HepG2 (cell line): Measurements from ENCODE around the gene BTBD19. TPM values are rescaled to one million over a fixed set of nuclear protein-coding genes. Genes with fewer than 3 reads are reported as not detected.

Experiments used
- ATF7-NPFF ChIP-seq: sonication (generic); formaldehyde crosslinking; IDR thresholded peaks from 2 replicates; pipeline ENCODE4 v1.8.1; 2023; ENCODE audit warnings: mild to moderate bottlenecking, low read depth, missing genetic modification reagents, moderate library complexity
- CSRNP1 ChIP-seq: sonication (generic); formaldehyde crosslinking; IDR thresholded peaks from 2 replicates; pipeline ENCODE4 v1.8.1; 2023; ENCODE audit warnings: mild to moderate bottlenecking, missing genetic modification reagents
- EED ChIP-seq: sonication (generic); formaldehyde crosslinking; IDR thresholded peaks from 2 replicates; pipeline ENCODE4 v1.5.0; 2020; ENCODE audit warnings: mild to moderate bottlenecking, missing genetic modification reagents
- ESRRA ChIP-seq: sonication (generic); formaldehyde crosslinking; IDR thresholded peaks from 2 replicates; pipeline ENCODE4 v1.5.1; 2020; ENCODE audit warnings: mild to moderate bottlenecking, low read depth, missing genetic modification reagents
- FLYWCH1 ChIP-seq: sonication (generic); formaldehyde crosslinking; IDR thresholded peaks from 2 replicates; pipeline ENCODE4 v1.8.1; 2023; ENCODE audit warnings: mild to moderate bottlenecking, missing genetic modification reagents
- GABPA ChIP-seq, 2 experiments: IDR thresholded peaks; 2 replicates each; pipeline ENCODE4 v1.6.1; 2011 to 2016; ENCODE audit warnings: low read depth in 2 of 2, low read length in 1 of 2, missing biosample characterization in 1 of 2, missing genetic modification characterization in 1 of 2
- HNRNPUL1 ChIP-seq: fragments of 200-400 bp; formaldehyde crosslinking; IDR thresholded peaks from 2 replicates; pipeline ENCODE4 v1.6.1; 2017; ENCODE audit warnings: low read depth, mild to moderate bottlenecking, low read length, moderate library complexity
- JUND ChIP-seq: sonication (generic); formaldehyde crosslinking; IDR thresholded peaks from 2 replicates; pipeline ENCODE4 v1.8.0; 2022; ENCODE audit warnings: mild to moderate bottlenecking, missing genetic modification reagents
- MAFF ChIP-seq: IDR thresholded peaks from 2 replicates; pipeline ENCODE4 v1.6.1; 2011; ENCODE audit warnings: low read depth, low read length, improper control_type of control experiment
- MIXL1 ChIP-seq: IDR thresholded peaks from 2 replicates; pipeline ENCODE4 v1.6.1; 2016
- PCBP2 ChIP-seq: fragments of 200-400 bp; formaldehyde crosslinking; optimal IDR thresholded peaks from 2 replicates; pipeline ENCODE3; 2018; ENCODE audit warnings: low read length, low read depth; ENCODE audit not compliant: poor library complexity, severe bottlenecking
- SOX5 ChIP-seq: IDR thresholded peaks from 2 replicates; pipeline ENCODE4 v1.6.1; 2016; ENCODE audit warnings: borderline replicate concordance
- SP4 ChIP-seq: sonication (generic); formaldehyde crosslinking; IDR thresholded peaks from 2 replicates; pipeline ENCODE4 v1.8.1; 2023; ENCODE audit warnings: mild to moderate bottlenecking, missing genetic modification reagents
- SP5 ChIP-seq: IDR thresholded peaks from 2 replicates; pipeline ENCODE4 v1.6.1; 2016; ENCODE audit warnings: low read depth, borderline replicate concordance
- THYN1 ChIP-seq: sonication (generic); formaldehyde crosslinking; IDR thresholded peaks from 2 replicates; pipeline ENCODE4 v1.8.1; 2023; ENCODE audit warnings: low read depth, mild to moderate bottlenecking, moderate library complexity, missing genetic modification reagents, borderline replicate concordance
- TSC22D2 ChIP-seq: sonication (generic); formaldehyde crosslinking; IDR thresholded peaks from 2 replicates; pipeline ENCODE4 v1.5.1; 2020; ENCODE audit warnings: missing genetic modification reagents, mild to moderate bottlenecking, borderline replicate concordance
- ZEB1 ChIP-seq: IDR thresholded peaks from 2 replicates; pipeline ENCODE4 v1.6.1; 2012; ENCODE audit warnings: mild to moderate bottlenecking, low read depth, inconsistent platforms; ENCODE audit not compliant: insufficient replicate concordance
- ZFAT ChIP-seq: sonication (generic); formaldehyde crosslinking; conservative IDR thresholded peaks from 2 replicates; pipeline ENCODE4 v1.8.1; 2023; ENCODE audit warnings: missing genetic modification reagents, inconsistent platforms
- ZNF253 ChIP-seq: sonication (generic); formaldehyde crosslinking; IDR thresholded peaks from 2 replicates; pipeline ENCODE4 v1.8.0; 2022; ENCODE audit warnings: mild to moderate bottlenecking, missing genetic modification reagents, borderline replicate concordance
- ZNF292 ChIP-seq: sonication (generic); formaldehyde crosslinking; IDR thresholded peaks from 2 replicates; pipeline ENCODE4 v1.8.1; 2022; ENCODE audit warnings: mild to moderate bottlenecking, low read depth, missing genetic modification reagents, borderline replicate concordance
- ZNF44 ChIP-seq: sonication (generic); formaldehyde crosslinking; IDR thresholded peaks from 2 replicates; pipeline ENCODE4 v1.5.1; 2020; ENCODE audit warnings: mild to moderate bottlenecking, missing genetic modification reagents
- ZNF550 ChIP-seq: sonication (generic); formaldehyde crosslinking; IDR thresholded peaks from 2 replicates; pipeline ENCODE4 v1.4.0; 2020; ENCODE audit warnings: mild to moderate bottlenecking, missing genetic modification reagents, borderline replicate concordance
- ZNF558 ChIP-seq: sonication (generic); formaldehyde crosslinking; IDR thresholded peaks from 2 replicates; pipeline ENCODE4 v1.9.0; 2022; ENCODE audit warnings: mild to moderate bottlenecking, missing genetic modification reagents, borderline replicate concordance
- ZNF7 ChIP-seq: IDR thresholded peaks from 2 replicates; pipeline ENCODE4 v1.6.1; 2016; ENCODE audit warnings: missing biosample characterization, missing genetic modification reagents
- ZNF773 ChIP-seq: sonication (generic); formaldehyde crosslinking; IDR thresholded peaks from 2 replicates; pipeline ENCODE4 v1.4.0; 2020; ENCODE audit warnings: missing genetic modification reagents, borderline replicate concordance
- ZNF782 ChIP-seq: sonication (generic); formaldehyde crosslinking; IDR thresholded peaks from 2 replicates; pipeline ENCODE4 v1.4.0; 2020; ENCODE audit warnings: missing genetic modification reagents, mild to moderate bottlenecking, borderline replicate concordance
- ZNF784 ChIP-seq: sonication (generic); formaldehyde crosslinking; IDR thresholded peaks from 2 replicates; pipeline ENCODE4 v1.5.1; 2020; ENCODE audit warnings: missing genetic modification reagents, mild to moderate bottlenecking, borderline replicate concordance
- ZNF788 ChIP-seq: sonication (generic); formaldehyde crosslinking; IDR thresholded peaks from 2 replicates; pipeline ENCODE4 v1.5.0; 2020; ENCODE audit warnings: mild to moderate bottlenecking, missing genetic modification reagents, borderline replicate concordance
- ZNF790 ChIP-seq: sonication (generic); formaldehyde crosslinking; IDR thresholded peaks from 2 replicates; pipeline ENCODE4 v1.8.0; 2022; ENCODE audit warnings: missing genetic modification reagents, mild to moderate bottlenecking, borderline replicate concordance
- polyA plus RNA-seq, 8 experiments: library from polyadenylated mRNA; depleted of rRNA in 3 of 8; stranded (reverse) in 7 of 8; unstranded in 1 of 8; fragments of >200 nt; fragmentation: Illumina TruSeq in 4 of 8; extraction: Trizol in 4 of 8; gene quantifications; 2 replicates each; pipeline versions ENCODE4 v1.2.1 to v1.2.3, GENCODE V29; 2011 to 2016; ENCODE audit warnings: low read depth in 4 of 8, missing spikeins in 1 of 8, mixed read lengths in 1 of 8; ENCODE audit not compliant: insufficient read depth in 1 of 8
- total RNA-seq, 5 experiments: library from RNA; depleted of rRNA; stranded (reverse); fragments of >200 nt; fragmentation: Illumina TruSeq; extraction: Trizol; gene quantifications; 2 replicates each; pipeline ENCODE4 v1.2.3, GENCODE V29; 2016; ENCODE audit warnings: low read depth in 1 of 5

BTBD19 gene
- total and polyA plus RNA-seq, 2 of the 13 experiments (the other 11 are each of a cell fraction or from before 2014, with no cell fraction given), result 2.7 to 6.7 TPM

GRCh38 chr1:44826375-44827196 is 18.3 kb downstream of the BTBD19 start (continued):
- TF ChIP-seq TSC22D2 (CRISPR knock-in tag) (no peak), PCBP2 (no peak), EED (CRISPR knock-in tag) (no peak; the same call in 1 of the 2 replicates), ATF7-NPFF (CRISPR knock-in tag) (no peak; the same call in 1 of the 2 replicates), THYN1 (CRISPR knock-in tag) (no peak), ZNF253 (CRISPR knock-in tag) (no peak), ZNF782 (0 out of 2 replicates have a peak, but pooled peaks have one; percentile 61), ZNF558 (CRISPR knock-in tag) (0 out of 2 replicates have a peak, but pooled peaks have one; percentile 68), ZNF790 (CRISPR knock-in tag) (no peak), FLYWCH1 (CRISPR knock-in tag) (no peak), SP5 (CRISPR knock-in tag) (0 out of 2 replicates have a peak, but pooled peaks have one; percentile 30), ESRRA (CRISPR knock-in tag) (peak; percentile 40; the same call in 1 of the 2 replicates), ZNF7 (no peak), JUND (CRISPR knock-in tag) (peak; percentile 42; the same call in 1 of the 2 replicates), MIXL1 (CRISPR knock-in tag) (no peak), GABPA (IDR thresholded peaks at IDR 0.05; ENCODE audit: low read depth, low read length) (no peak), GABPA (CRISPR knock-in tag; IDR thresholded peaks at IDR 0.05; ENCODE audit: low read depth) (no peak), CSRNP1 (CRISPR knock-in tag) (no peak; the same call in none of the 2 replicates), ZNF788 (CRISPR knock-in tag) (peak; percentile 66), ZNF550 (CRISPR knock-in tag) (no peak), ZNF784 (CRISPR knock-in tag) (no peak), ZFAT (CRISPR knock-in tag) (no peak), SP4 (CRISPR knock-in tag) (no peak; the same call in 1 of the 2 replicates), MAFF (no peak), ZEB1 (no peak), ZNF773 (0 out of 2 replicates have a peak, but pooled peaks have one; percentile 31), ZNF292 (CRISPR knock-in tag) (peak; percentile 41; the same call in 1 of the 2 replicates), SOX5 (CRISPR knock-in tag) (peak; percentile 44; the same call in 1 of the 2 replicates), HNRNPUL1 (no peak), ZNF44 (CRISPR knock-in tag) (no peak)
